GM18499 (cell line): ENCODE results near the gene PGM2.
A peak's percentile ranks its signal among the peaks of the same experiment; 100 is the strongest.

Experiments
- ATAC-seq: cut with Tn5 transposase; IDR thresholded peaks from one replicate; pipeline ENCODE4 v1.9.1; 2021; ENCODE audit warnings: moderate number of reproducible peaks; ENCODE audit not compliant: insufficient read depth, unreplicated experiment

PGM2 gene

DNA sequence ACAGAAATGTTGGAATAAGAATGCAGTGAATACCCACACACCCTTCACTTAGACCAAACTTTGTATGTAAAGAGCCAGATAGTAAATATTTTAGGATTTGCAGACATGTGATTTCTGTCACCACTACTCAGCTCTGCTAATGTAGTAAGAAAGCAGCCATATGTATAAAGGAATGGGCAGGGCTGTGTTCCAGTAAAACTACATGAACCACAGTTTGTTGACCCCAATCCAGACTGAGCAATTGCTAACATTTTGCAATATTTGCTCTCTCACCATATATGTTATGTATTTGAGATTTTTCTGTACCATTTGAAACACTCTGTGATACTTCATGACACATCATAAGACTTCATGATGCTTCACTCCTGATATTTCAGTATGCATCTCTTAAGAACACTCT, 32.4 kb downstream of the PGM2 start:
- no peak for ATAC-seq

DNA sequence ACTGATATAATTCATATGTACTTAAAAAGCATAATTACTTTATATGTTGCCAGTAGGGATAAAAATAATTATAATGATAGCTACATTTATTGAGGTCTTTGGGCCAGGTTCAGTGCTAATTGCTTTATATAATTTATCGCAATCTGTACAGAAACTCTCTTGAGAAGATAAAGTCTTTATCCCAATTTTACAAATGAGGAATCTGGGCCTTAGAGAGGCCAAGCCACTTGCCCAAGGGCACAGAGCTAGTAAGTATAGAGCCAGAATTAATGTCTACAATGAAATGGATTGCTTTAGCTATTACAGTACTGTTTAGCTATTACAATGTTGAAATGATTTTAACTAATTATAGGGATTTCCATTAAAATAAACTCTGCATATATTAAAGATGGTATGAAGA, 33.8 kb downstream of the PGM2 start:
- ATAC-seq = no peak

DNA sequence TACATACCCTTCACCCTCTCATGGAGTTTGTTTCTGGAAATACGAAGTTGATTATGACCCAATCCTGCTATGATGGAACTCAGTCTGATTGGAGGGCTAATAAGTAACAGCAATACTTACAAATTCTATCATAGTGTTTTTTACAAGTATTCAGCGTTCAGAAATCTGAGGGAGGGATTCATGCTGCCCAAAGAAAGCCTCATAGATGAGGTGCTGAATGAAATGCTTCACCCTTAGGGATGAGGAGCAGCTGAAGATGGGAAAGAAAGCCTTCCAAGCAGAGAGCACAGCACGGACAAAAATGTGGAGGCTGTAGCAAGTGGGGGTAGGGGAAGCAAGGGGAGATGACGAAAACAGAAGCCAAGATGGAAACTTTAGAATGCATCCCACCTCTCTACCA, 36.5 kb downstream of the PGM2 start:
- ATAC-seq = no peak

DNA sequence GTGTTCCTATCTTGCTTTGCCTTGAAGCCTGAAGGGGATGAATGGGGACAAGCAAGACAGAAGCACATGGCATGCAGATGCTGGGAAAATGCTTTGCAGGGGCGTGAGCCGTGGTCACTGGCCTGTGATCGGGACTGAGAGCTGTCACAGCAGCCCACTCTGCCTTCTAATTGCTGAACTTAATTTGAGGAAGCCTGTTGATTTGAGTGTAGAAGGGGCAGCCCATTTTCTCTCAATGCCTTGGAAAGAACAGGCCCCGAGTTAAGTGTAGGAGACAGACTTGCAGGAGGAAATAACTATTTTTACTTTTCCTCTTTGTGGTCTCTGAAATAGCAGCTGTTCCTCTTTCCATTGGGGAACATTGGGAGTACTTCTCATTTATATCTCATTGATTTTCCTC, 38.3 kb downstream of the PGM2 start:
- no peak for ATAC-seq

DNA sequence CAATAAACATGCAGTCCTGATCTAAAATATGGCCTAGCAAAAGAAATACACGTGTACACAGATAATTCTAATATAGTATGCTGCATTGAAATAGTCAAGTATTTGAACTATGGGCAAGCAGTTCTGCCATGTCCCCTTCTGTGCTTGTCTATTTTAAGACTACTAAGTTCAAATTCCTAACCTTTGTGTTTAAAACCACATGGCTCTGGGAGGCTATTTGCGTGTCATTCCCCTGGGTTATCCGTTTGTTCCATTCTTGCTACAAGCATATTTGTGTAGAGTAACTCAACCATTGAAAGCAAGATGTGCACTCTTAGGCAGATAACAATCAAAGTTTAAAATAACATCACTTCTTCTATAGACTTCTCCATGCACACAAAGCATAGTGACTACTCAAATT, 39.0 kb downstream of the PGM2 start:
- ATAC-seq = no peak

DNA sequence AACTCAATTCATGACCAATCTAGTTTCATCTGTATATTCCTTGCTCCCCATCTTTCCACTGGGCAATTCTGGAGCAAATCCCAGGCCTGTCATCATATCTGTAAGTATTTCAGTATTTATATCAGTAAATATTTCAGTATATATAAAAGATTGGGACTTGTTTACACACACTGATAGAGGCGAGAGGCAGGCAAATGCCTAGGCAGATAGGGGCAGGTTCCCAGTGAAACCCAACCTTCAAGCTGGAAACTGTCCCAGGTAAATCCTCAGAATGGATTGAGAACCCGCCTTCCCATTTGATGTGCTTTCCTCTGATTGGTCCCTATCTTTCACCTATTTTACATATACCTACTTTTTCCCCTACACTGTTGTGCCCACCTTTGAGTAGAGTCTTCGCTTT, 40.6 kb downstream of the PGM2 start:
- ATAC-seq = no peak

DNA sequence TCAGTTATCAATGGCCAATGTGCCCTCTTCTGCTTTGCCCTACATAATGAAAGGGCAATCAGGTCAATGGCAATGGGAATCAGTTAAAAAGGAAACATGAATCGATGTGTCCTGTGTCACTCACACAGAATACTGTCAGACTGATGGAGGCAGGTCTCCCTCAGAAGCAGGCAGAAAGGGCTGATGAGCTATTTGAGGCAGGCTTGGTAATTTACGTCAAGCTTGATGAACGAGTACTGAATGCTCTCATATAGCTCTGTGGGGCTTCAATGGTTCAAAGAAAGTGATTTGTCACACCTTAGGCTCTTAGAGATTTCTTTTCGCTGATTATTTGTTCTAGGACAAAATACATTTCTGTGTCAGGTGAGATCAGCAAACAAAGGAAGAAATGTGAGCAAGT, 41.8 kb downstream of the PGM2 start:
- no peak for ATAC-seq

DNA sequence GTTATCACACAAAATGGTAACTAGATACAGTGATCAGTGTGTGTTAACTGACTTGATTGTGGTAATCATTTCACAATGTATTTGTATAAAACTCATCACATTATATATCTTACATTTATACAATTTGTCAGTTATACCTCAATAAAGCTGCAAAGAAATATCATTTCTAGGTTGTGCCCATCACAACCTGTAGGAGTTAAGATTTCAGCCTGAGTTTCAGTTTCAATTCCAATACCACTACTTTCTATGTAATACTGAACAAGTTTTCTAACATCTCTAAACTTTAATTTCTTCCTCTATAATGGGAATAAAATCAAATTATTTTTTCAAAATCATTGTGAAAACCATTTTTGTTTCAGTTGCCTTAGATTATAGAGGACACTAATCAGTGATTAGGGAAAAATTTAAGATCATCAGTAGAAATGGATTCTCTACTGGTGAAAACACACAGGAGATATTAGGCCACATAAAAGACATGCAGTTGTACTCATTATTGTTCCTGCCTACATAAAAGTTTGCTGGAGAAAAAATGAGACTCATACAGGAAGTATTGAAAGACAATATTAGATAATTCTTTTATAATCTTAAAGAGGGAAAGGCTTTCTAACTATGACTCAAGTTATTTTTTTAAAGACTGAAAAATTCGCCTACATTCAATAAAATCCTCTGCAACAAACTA, 46.0 kb downstream of the PGM2 start:
- no peak for ATAC-seq

DNA sequence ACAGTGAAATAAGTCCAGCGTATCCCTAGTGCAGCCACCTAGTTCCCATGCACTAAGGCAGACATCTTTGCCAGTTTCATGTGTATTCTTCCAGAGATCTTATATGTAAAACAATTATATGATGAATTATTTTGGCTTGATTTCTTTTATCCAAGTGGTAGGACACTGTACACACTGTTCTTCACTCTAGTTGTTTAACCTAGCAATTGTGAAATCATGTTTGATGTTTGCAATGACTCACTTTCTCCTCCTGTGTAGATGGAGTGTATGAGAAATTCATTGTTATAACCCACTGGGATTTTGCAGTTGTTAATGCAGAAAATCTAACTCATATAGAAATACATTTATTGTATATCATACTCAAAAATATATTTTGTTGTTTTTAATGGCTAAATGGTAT, 46.9 kb downstream of the PGM2 start:
- ATAC-seq = no peak

DNA sequence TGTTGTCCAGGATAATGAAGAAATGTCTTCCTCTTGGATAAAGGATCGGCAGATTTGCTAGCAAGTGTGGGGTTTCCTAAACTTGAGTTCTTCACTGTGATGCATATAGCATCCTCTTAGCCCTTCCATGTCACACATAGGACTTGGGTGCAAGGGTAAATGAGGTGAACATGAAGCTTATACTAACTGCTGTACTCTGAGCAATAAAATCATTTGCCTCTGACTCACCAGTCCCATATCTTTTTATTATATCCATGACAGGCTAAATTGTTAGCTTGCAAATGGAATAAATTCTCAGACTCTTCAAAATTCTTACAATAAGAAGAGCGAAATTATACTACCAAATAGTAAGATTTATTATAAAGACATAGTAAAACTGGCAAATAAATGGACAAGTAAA, 49.7 kb downstream of the PGM2 start:
- ATAC-seq = no peak

DNA sequence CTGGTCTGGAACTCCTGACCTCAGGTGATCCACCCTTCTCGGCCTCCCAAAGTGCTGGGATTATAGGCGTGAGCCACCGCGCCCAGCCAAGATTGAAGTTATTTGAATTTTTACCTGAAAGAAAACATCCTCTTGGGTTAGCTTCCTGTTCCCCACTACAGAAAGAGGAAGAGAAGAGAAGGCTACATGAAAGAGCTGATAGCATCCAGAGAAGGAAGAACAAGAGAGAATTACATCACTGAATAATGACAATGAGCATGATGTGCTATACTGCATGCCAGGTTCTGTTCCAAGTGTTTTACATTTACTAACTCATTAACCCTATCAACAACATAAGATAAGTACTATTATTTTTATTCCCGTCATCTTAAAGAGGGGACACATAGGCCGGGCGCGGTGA, 52.9 kb downstream of the PGM2 start:
- no peak for ATAC-seq

DNA sequence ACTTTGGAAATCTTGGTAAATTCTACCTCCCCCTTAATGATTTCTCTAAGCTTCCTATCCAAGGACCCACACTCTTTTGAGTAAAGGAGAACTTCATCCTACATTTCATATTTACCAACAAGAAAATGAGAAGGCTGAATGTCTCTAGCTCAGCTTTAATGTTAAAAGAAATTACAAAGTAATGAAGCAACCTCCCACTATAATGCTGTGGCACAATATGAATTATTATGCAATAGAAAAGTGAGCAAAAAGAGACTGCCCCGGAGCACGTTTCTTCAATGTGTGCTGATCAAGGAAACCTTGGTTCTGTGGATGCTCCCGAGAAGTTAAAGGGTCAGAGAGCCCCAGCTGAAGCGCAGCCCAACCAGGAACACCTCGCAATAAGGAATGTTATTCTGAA, 55.3 kb downstream of the PGM2 start:
- ATAC-seq = no peak

DNA sequence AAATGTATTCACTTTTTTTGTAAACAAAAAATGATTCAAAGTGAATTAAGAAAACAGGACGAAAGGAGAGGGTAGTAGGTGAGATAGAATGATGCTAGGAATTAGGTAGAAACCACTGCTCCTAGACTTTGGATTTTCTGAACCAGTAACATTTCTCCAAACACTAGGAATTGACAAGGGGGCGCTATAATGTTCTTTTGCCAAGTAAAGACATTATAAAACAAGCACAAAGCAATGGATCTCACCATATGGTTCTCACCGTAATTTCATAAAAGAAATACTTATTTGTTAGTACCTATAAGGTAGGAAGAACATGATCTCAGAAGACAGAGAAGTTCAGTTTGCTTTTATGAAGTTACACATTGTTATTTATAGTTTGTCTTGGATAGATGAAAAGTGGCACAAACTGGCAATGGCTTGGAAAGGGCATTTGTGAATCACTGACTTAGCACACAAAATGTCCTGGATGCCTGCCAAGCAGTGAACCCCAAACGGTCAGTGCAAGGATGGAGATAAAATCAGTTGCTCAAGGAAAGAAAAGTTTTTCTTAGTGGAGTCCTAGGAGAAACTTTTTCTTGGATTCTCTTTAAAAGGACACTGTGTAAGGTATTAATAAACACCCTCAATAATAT, 56.3 kb downstream of the PGM2 start:
- no peak for ATAC-seq

DNA sequence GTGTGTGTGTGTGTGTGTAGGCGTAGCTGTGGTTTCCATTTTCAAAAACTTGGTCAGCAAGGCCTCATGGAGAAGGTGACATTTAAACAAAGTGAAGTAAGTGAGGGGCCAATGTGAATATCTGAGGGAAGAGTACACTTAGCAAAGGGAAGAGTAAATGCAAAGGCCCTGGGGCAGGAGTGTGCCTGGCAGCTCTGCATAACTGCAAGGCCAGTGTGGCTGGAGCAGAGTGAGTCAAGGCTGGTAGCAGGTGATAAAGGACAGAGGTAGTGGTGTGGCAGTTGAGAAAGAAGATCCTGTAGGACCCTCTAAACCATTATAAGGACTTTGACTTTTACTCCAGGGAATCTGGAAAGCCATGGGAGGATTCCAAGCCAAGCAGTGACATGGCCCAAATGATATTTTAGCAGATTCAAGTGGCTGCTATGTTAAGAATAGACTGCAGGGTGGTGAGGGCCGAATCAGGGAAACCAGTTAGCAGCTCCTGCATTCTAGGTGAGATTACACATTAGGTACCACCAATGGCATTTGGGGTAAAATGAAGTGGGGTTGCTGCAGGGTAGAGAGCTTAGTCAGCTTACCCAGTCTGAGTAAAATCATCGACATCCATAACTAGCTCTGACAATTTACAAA, 58.5 kb downstream of the PGM2 start:
- ATAC-seq = no peak

DNA sequence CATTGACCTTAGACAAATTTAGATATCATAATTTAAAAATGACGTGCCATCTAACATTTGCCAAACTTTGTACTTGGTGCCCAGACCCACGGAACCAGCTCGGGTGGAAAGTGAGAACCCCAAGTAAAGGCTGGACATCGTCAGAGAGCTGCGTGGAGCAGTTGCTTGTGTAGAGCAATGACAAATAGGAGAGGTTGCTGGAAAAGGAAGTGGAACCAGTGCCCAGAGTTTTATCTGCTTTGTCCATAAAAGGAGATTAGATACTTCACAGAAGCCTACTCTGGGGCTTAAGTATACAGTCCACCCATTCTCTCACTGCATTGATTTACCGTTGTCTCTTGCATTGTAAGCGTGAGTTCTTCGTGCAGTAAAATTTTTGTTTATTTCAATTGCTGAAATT, 59.0 kb downstream of the PGM2 start:
- no peak for ATAC-seq

DNA sequence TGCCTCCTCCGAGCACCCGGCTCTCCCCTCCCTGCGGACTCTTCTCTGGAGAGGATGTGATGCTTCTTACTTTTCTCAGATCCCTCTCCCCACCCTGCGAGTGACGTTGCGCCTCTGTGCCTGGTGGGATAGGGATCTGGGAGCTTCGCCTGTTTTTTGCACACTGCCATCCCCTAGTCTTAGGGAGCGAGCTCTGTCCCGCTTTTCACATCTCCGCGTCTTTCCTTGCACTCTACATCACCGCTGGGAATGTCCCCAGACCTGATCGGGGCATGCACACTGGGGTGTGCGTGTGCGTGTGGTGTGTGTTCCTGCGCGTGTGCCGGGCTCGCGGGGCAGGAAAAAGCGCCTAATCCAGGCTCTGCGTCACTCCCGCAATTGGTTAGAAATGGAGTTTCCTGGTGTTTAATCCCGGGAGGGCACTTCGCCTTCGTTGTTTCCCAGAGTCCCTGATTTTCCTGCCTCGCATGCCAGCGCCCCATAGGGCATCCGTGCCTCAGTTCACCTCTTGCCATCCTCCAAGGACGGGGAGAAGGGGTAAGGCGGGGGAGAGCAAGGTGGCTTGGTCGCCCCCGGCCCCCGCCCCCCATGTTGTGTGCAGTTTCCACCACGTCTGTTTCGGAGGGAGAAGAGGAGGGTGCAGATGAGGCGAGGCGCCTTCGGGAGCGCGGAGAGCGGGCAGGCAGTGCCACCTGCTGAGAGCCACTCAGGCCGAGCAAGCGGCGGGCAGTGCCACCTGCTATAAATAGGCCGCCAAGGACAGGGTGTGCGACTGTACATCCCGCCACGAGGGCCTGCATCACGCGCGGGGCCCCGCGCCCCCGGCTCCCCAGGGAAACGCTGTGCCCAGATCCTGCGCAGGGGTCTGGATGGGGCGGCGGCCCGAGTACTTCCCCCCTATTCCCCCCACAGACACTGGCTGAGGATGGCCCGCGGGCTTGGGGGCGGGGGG, 63.6 kb downstream of the PGM2 start:
- no peak for ATAC-seq

DNA sequence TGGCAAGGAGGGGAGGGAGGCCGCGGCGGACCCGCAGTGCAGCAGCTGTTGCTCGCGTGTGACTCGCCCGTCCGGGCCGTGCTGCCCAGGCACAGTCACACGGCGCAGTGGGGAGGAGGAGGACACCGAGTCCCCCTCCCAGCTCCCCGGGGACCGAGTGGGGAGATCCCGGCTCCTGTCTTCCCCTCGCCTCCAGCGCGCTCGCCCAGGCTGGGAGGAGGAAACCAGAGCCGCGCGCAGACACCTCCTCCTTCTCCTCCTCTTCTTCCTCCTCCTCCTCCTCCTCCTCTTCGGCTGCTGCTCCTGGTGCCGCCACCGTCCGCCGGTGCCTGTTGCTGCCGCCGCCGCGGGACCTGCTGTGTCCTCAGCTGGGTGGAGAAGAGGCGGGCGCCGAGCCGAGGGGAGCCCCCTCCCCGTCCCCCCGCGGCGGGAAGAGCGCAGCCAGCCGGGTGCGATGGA, 64.3 kb downstream of the PGM2 start, which contains the start of gene TBC1D1:
TBC1D1 (plus strand) TSS at position 284 of the 459 bp plus-strand sequence. CDS start 11,012 bp downstream, outside the sequence.
- peak; percentile 3 for ATAC-seq

DNA sequence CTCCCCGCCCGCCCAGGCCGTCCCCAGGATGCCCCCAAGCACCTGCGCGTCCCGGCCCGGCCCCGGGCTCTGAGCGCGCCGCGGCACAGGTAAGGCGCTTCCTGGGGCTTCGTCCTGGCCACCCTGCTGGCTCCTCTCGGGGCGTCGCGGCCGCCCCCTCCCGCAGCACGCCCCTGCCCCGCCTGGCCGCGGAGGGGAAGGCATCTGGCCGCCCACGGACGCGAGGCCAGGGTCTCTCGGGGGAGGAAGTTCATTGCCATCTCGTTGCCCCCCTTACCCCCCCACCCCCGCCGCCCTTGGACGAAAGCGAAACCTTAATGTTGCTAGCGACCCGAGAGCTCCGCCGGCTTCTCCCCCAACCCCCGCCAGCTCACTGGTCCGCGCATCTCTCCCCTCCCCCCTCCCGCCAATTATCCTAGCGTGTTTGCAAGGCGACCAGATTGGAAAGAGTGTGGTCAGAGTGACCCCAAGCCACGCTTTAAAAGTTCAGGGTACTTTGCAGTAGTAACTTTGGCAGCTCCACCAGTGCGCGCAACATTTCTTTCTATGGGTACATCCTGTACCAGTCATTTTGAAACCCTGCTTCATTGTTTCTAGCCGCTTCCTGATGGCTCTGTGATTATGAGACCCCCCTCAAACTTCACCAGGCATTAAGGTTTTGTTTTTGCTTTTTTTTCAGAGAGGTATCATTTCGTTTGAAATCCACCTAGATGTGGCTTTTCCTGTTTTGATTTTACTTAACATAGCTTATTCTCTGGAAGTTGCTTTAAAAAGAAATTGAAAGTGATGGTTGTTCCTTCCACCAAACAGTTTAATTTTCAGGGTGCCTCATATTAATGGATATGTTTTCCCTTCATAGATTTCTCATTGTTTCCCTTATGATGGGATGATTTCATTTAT, 65.0 kb downstream of the PGM2 start:
- peak; percentile 62 for ATAC-seq

DNA sequence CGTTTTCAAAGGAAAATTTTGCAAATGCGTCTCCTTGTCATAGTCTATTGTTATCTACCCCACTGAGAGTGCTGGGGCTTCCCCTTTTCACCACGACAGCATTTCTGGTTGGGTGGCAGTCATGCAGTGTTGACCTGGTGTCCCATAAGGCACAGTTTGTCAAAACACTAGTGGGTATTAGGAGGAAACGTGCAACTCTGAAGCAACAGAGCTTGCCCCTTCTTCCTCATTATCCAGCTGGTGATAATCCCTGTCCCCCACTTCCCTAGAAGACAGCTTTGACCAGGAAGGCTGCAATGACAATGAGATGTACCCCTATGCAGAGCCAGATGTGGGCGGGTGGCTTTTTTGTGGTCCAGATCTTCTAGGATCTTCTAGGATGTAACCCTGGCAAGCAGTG, 66.2 kb downstream of the PGM2 start:
- peak; percentile 44 for ATAC-seq

DNA sequence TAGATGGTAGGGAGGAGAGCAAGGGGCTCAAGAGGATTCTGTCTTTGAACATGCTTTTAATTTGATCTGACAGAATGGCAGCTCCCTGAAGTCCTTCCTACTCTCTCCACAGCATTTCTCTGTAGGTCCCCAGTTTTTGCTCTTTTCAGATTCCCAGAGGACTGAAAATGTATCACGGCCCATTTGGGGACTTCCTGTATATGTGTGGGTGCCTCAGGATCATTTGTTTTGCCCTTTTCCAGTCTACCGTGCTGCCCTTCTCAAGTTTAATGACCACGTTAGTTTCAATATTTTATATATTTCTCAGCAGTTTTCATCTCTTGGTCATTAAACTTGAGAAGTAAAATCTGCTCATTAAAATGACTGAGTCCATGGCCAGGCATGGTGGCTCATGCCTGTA, 66.7 kb downstream of the PGM2 start:
- no peak for ATAC-seq
